ENCODE measurements around the gene PELI3. TPM values are rescaled to one million over a fixed set of nuclear protein-coding genes. Genes with fewer than 3 reads are reported as not detected.

The PELI3 gene
- total and polyA plus RNA-seq, 8 donors, result 3.0 to 19.9 (median 7.0) TPM

GRCh38 chr11:66464916-66465315 lies 1.8 kb upstream of the PELI3 start:
- no peak for TF ChIP-seq CTCF (IDR thresholded peaks at IDR 0.05)
- intact Hi-C loops (cut with DNase I), result no loop called here
- Histone ChIP-seq H3K36me3 (no peaks in the 10 kb centered on the region), H3K4me3 (no peak overlapping the region), H3K4me1 (peaks cover 0 to 5% (median 0%) of the 10 kb centered on the region in 3 donors), H3K27ac (no peak overlapping the region), H3K9me3 (no peaks in the 10 kb centered on the region), H3K27me3 (no peaks in the 10 kb centered on the region)
- no peak for DNase-seq
- no peak for FAIRE-seq
- no peak for ATAC-seq
- 95 to 100% methylated on average over 1 of the region's 1 CpG for WGBS, 2 donors

GRCh38 chr11:66465373-66466224 lies 1.1 kb upstream of the PELI3 start:
- 64 to 66% methylated on average over 19 of the region's 19 CpGs for WGBS, 2 donors
- no peaks in the 10 kb centered on the region for H3K27me3 ChIP-seq
- peak overlapping the region in 2 of 4 donors; percentile 51 to 66 for H3K4me3 ChIP-seq
- no peak for TF ChIP-seq CTCF (IDR thresholded peaks at IDR 0.05)
- intact Hi-C loops (cut with DNase I), result no loop called here
- no peaks in the 10 kb centered on the region for H3K9me3 ChIP-seq
- H3K4me1 ChIP-seq, result peaks cover 0 to 5% (median 0%) of the 10 kb centered on the region in 3 donors
- DNase-seq (no peak), FAIRE-seq (no peak), ATAC-seq (no peak)
- no peaks in the 10 kb centered on the region for H3K36me3 ChIP-seq
- H3K27ac ChIP-seq, result peak overlapping the region in 2 of 4 donors; percentile 17 to 28

GRCh38 chr11:66467034-66467659 lies 442 bp downstream of the PELI3 start:
- no peak for FAIRE-seq
- ATAC-seq, result peak; percentile 5 to 47 (median 18)
- no peaks in the 10 kb centered on the region for H3K27me3 ChIP-seq
- no peaks in the 10 kb centered on the region for H3K36me3 ChIP-seq
- peak overlapping the region in 1 of 4 donors; percentile 22 for H3K27ac ChIP-seq
- TF ChIP-seq CTCF (IDR thresholded peaks at IDR 0.05), result peak in 1 of 4 donors; percentile 19
- H3K4me1 ChIP-seq, result peaks cover 0 to 5% (median 0%) of the 10 kb centered on the region in 3 donors
- peak in 4 of 6 donors; percentile 25 to 78 (median 58) for DNase-seq
- H3K9me3 ChIP-seq, result no peaks in the 10 kb centered on the region
- peak overlapping the region; percentile 26 to 66 (median 55) for H3K4me3 ChIP-seq
- intact Hi-C loops (cut with DNase I), result no loop called here
- WGBS, 2 donors, result 1 to 4% methylated on average over 34 to 72 of the region's 72 CpGs

GRCh38 chr11:66467756-66468155 lies 1.1 kb downstream of the PELI3 start:
- FAIRE-seq, result no peak

More at GRCh38 chr11:66467756-66468155, 1.1 kb downstream of the PELI3 start:
- WGBS, 2 donors, result 34 to 42% methylated on average over 4 to 6 of the region's 6 CpGs
- Histone ChIP-seq H3K4me1 (peaks cover 0 to 5% (median 0%) of the 10 kb centered on the region in 3 donors), H3K4me3 (peak overlapping the region in 2 of 4 donors; percentile 51 to 66), H3K9me3 (no peaks in the 10 kb centered on the region), H3K27ac (no peak overlapping the region), H3K27me3 (no peaks in the 10 kb centered on the region), H3K36me3 (no peaks in the 10 kb centered on the region)
- no peak for TF ChIP-seq CTCF (IDR thresholded peaks at IDR 0.05)
- peak in 3 of 6 donors; percentile 33 to 48 (median 42) for DNase-seq
- ATAC-seq, result peak in 3 of 4 donors; percentile 4 to 48 (median 23)
- intact Hi-C loops (cut with DNase I), result no loop called here
